Fibroblast of lung (primary cell): Measurements from ENCODE around the gene CAMSAP3. TPM values are rescaled to one million over a fixed set of nuclear protein-coding genes. Genes with fewer than 3 reads are reported as not detected.
A peak's percentile ranks its signal among the peaks of the same experiment; 100 is the strongest.

ENCODE experiments used
- DNase-seq, 2 donors: peaks; one replicate each; pipeline versions ENCODE4 v3.0.0 to v3.0.0-alpha.2; 2010; ENCODE audit warnings: low read depth in 2 of 2
- H2AFZ ChIP-seq: 2 replicates; pipeline ENCODE4 v1.5.1; 2012; ENCODE audit warnings: low read length, control low read depth, inconsistent platforms
- H3K27ac ChIP-seq: 2 replicates; pipeline ENCODE4 v1.5.1; 2011; ENCODE audit warnings: low read length, control low read depth; ENCODE audit not compliant: insufficient read depth
- H3K27me3 ChIP-seq: 2 replicates; pipeline ENCODE4 v1.5.1; 2011; ENCODE audit warnings: mild to moderate bottlenecking, low read length; ENCODE audit not compliant: control insufficient read depth, insufficient read depth
- H3K36me3 ChIP-seq: 2 replicates; pipeline ENCODE4 v1.5.1; 2011; ENCODE audit warnings: low read length; ENCODE audit not compliant: control insufficient read depth, insufficient read depth
- H3K4me1 ChIP-seq: 2 replicates; pipeline ENCODE4 v1.5.1; 2011; ENCODE audit warnings: low read length; ENCODE audit not compliant: control insufficient read depth, insufficient read depth; ENCODE audit errors: extremely low read depth
- H3K4me2 ChIP-seq: 2 replicates; pipeline ENCODE4 v1.5.1; 2011; ENCODE audit warnings: low read length, control low read depth; ENCODE audit not compliant: insufficient read depth; ENCODE audit errors: extremely low read depth
- H3K4me3 ChIP-seq, 4 experiments: fragments of 200-600 bp in 1 of 4; sonication (generic) in 1 of 4; replicated peaks in 1 of 4; 2 replicates each; pipeline ENCODE4 v1.5.1; 2011 to 2016; ENCODE audit warnings: low read length in 4 of 4, low read depth in 3 of 4, mild to moderate bottlenecking in 3 of 4, control low read depth in 2 of 4, inconsistent platforms in 1 of 4, mixed read lengths in 1 of 4; ENCODE audit not compliant: insufficient read depth in 1 of 4; ENCODE audit errors: control extremely low read depth in 1 of 4
- H3K79me2 ChIP-seq: 2 replicates; pipeline ENCODE4 v1.5.1; 2012; ENCODE audit warnings: mild to moderate bottlenecking, low read length, inconsistent platforms; ENCODE audit not compliant: control insufficient read depth, insufficient read depth
- H3K9ac ChIP-seq: 2 replicates; pipeline ENCODE4 v1.5.1; 2011; ENCODE audit warnings: mild to moderate bottlenecking, low read length, control low read depth; ENCODE audit not compliant: insufficient read depth
- H3K9me3 ChIP-seq: 2 replicates; pipeline ENCODE4 v1.5.1; 2012; ENCODE audit warnings: low read depth, low read length; ENCODE audit not compliant: control insufficient read depth, insufficient read depth
- H4K20me1 ChIP-seq: 2 replicates; pipeline ENCODE4 v1.5.1; 2011; ENCODE audit warnings: low read length; ENCODE audit not compliant: control insufficient read depth, insufficient read depth; ENCODE audit errors: extremely low read depth
- CTCF ChIP-seq, 2 donors: IDR thresholded peaks in 1 of 2; conservative IDR thresholded peaks in 1 of 2; 1 replicate in 1 of 2; 2 replicates in 1 of 2; pipeline ENCODE4 v1.5.1; 2011 to 2012; ENCODE audit warnings: low read length in 2 of 2, control low read depth in 1 of 2, inconsistent platforms in 1 of 2, low read depth in 1 of 2, mild to moderate bottlenecking in 1 of 2
- EZH2 ChIP-seq: IDR thresholded peaks from 2 replicates; pipeline ENCODE4 v1.5.1; 2012; ENCODE audit warnings: low read length, control low read depth, mild to moderate bottlenecking; ENCODE audit errors: missing control alignments
- polyA plus RNA-seq, 2 donors: library from polyadenylated mRNA; depleted of rRNA in 1 of 2; stranded (reverse) in 1 of 2; unstranded in 1 of 2; fragments of >200 nt; gene quantifications; 2 replicates each; pipeline ENCODE4 v1.2.1, GENCODE V29; 2011 to 2012; ENCODE audit warnings: missing spikeins in 1 of 2
- total RNA-seq: library from RNA; depleted of rRNA; stranded (reverse); fragments of >200 nt; gene quantifications from 2 replicates; pipeline ENCODE4 v1.2.1, GENCODE V29; 2014

CAMSAP3 gene
- total and polyA plus RNA-seq, 2 donors (not counting 1 experiment from before 2014, with no cell fraction given): not detected

DNA sequence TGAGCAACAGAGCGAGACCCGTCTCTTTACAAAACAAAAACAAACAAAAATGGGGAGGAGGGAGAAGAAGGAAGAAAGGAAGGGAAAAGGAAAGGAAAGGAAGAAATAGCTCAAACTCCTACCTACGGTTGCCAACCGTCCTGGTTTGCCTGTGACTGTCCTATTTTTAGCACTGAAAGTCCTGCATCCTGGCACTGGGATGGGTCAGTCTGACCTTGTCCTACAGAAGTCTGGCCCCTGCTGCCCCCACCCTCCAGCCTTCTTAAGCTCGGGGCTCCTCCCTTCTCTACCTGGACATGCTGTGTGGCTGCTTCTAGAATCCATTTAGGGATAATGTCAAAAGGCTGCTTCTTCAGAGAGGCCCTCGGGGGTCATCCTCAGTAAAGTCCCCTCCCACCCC lies 40.0 kb downstream of the CAMSAP3 start:
- DNase-seq: no peak
- H3K79me2 ChIP-seq: peaks cover 2% of the 10 kb centered on the region
- no peak overlapping the region for H3K9ac ChIP-seq
- H3K27me3 ChIP-seq: peaks cover 8% of the 10 kb centered on the region
- no peaks in the 10 kb centered on the region for H4K20me1 ChIP-seq
- no peaks in the 10 kb centered on the region for H3K36me3 ChIP-seq
- H2AFZ ChIP-seq: no peak overlapping the region
- no peak overlapping the region for H3K27ac ChIP-seq
- TF ChIP-seq EZH2 (no peak), CTCF (conservative IDR thresholded peaks at IDR 0.05 in 1 of 2, IDR thresholded peaks at IDR 0.05 in 1 of 2; ENCODE audit: low read depth in 1 of 2, low read length in 2 of 2) (no peak)
- peaks cover under 1% of the 10 kb centered on the region for H3K4me1 ChIP-seq
- H3K9me3 ChIP-seq: no peaks in the 10 kb centered on the region
- H3K4me3 ChIP-seq: no peak overlapping the region
- no peak overlapping the region for H3K4me2 ChIP-seq

DNA sequence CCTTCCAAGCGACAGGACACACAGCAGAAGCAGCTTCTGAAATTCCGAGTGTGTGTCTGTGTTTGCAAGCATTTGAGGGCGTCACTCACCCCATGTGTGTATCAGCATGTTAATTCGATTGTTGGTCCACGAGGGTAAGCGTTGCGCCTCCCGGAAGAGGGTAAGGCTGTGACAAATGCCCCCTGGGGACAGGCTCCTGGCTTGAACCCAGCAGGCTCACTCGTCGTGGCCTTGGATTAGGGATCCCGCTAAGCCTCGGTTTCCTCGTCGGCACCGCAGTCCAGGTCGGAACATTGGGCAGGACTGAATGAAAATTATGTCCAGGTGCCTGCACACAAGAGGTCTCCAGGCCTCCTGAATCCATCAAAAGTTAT lies 40.6 kb downstream of the CAMSAP3 start:
- H3K4me3 ChIP-seq: peak overlapping the region in 1 of 4 experiments; percentile 27

DNA sequence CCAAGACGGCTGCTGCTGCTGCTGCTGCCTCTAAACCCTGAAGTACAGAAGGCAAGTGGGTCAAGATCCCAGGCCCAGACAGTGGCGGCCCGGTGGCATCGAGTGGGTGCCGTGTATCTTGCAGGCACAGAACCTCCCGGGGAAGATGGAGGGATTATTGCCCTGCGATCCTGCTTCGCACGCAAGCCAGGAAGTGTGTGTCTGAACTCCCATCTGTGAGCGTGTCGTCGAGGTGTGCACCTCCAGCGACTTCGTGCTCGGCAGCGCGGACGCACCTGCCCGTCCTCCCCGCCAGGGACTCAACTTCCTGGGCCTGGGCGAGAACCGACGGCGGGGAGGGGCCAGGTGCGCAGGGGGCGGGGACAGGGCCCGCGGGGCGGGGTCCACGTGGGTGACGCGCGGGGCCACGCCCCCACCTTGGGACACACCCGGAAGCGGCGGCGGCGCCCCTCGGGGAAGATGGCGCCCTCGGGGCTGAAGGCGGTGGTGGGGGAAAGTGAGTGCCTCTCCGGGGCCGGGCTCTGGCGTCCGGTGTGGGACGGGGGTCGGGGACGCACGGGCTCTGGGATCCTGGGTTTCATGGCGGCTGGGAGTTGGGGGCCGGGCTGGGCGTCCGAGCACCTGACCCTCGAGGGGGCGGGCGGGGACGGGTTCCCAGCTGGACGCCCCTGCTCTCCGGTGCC lies 41.2 kb downstream of the CAMSAP3 start, which contains the start of gene STXBP2:
Gene STXBP2, plus strand, starts transcription at position 420 of the 683 bp plus-strand sequence. Its CDS starts 40 bp downstream, at position 460.
- H3K4me3 ChIP-seq: peak within 1 kb of the TSS in 1 of 4 experiments; percentile 27

More for the DNA sequence above, 40.6 kb downstream of the CAMSAP3 start:
- Histone ChIP-seq H4K20me1 (no peaks in the 10 kb centered on the region), H3K27me3 (peaks cover 8% of the 10 kb centered on the region), H2AFZ (no peak overlapping the region), H3K27ac (no peak overlapping the region), H3K79me2 (no peaks in the 10 kb centered on the region), H3K9ac (no peak overlapping the region), H3K9me3 (no peaks in the 10 kb centered on the region), H3K4me1 (no peaks in the 10 kb centered on the region), H3K4me2 (no peak overlapping the region), H3K36me3 (no peaks in the 10 kb centered on the region)
- no peak for DNase-seq
- TF ChIP-seq EZH2 (peak; percentile 60), CTCF (conservative IDR thresholded peaks at IDR 0.05 in 1 of 2, IDR thresholded peaks at IDR 0.05 in 1 of 2; ENCODE audit: low read depth in 1 of 2, low read length in 2 of 2) (no peak)

More for the DNA sequence above, 41.2 kb downstream of the CAMSAP3 start, which contains the start of gene STXBP2:
- Histone ChIP-seq H3K4me2 (no peak within 1 kb of the TSS), H3K4me1 (no peaks in the 10 kb centered on the region), H3K36me3 (no peaks in the 10 kb centered on the region), H3K9ac (no peak within 1 kb of the TSS), H3K27me3 (peaks cover 8% of the 10 kb centered on the region), H4K20me1 (no peaks in the 10 kb centered on the region), H2AFZ (no peak within 1 kb of the TSS), H3K79me2 (no peaks in the 10 kb centered on the region), H3K9me3 (no peaks in the 10 kb centered on the region), H3K27ac (no peak within 1 kb of the TSS)
- no peak for DNase-seq
- TF ChIP-seq CTCF (conservative IDR thresholded peaks at IDR 0.05 in 1 of 2, IDR thresholded peaks at IDR 0.05 in 1 of 2; ENCODE audit: low read depth in 1 of 2, low read length in 2 of 2) (no peak), EZH2 (peak; percentile 52)
